Adipocyte (in vitro differentiated cells): ENCODE data around the gene RANBP17.
"Not testable (repeated sequence)": the region's sequence is repeated elsewhere in the genome, so short reads cannot be mapped to it uniquely, and the experiment has no call there.

Source experiments
- DNase-seq: peaks from one replicate; pipeline ENCODE4 v3.0.0-alpha.2; 2015; ENCODE audit warnings: low read depth
- H3K27me3 ChIP-seq: replicated peaks from 2 replicates; pipeline ENCODE4 v1.7.0; 2013; ENCODE audit warnings: mild to moderate bottlenecking, low read length, moderate library complexity; ENCODE audit not compliant: control insufficient read depth, insufficient read depth
- H3K36me3 ChIP-seq: 2 replicates; pipeline ENCODE4 v1.7.0; 2013; ENCODE audit warnings: low read length, mild to moderate bottlenecking, moderate library complexity; ENCODE audit not compliant: control insufficient read depth, insufficient read depth, severe bottlenecking
- H3K4me1 ChIP-seq: 2 replicates; pipeline ENCODE4 v1.7.0; 2013; ENCODE audit warnings: mild to moderate bottlenecking, low read length, moderate library complexity; ENCODE audit not compliant: control insufficient read depth, insufficient read depth
- H3K4me3 ChIP-seq: 2 replicates; pipeline ENCODE4 v1.7.0; 2013; ENCODE audit warnings: mild to moderate bottlenecking, low read length, moderate library complexity
- H3K9ac ChIP-seq: 2 replicates; pipeline ENCODE4 v1.7.0; 2013; ENCODE audit warnings: mild to moderate bottlenecking, low read length, moderate library complexity
- H3K9me3 ChIP-seq: 2 replicates; pipeline ENCODE4 v1.7.0; 2013; ENCODE audit warnings: mild to moderate bottlenecking, low read length, moderate library complexity; ENCODE audit not compliant: control insufficient read depth

RANBP17 gene

GRCh38 chr5:170941788-170942187, 80.0 kb downstream of the RANBP17 start:
- H3K9ac ChIP-seq: no peak overlapping the region
- H3K9me3 ChIP-seq: peaks cover 9% of the 10 kb centered on the region
- no peak overlapping the region for H3K4me3 ChIP-seq
- H3K27me3 ChIP-seq: no peaks in the 10 kb centered on the region
- no peaks in the 10 kb centered on the region for H3K4me1 ChIP-seq
- H3K36me3 ChIP-seq: no peaks in the 10 kb centered on the region
- DNase-seq: no peak

GRCh38 chr5:170945275-170945674, 83.5 kb downstream of the RANBP17 start:
- Histone ChIP-seq H3K9me3 (peaks cover under 1% of the 10 kb centered on the region), H3K36me3 (no peaks in the 10 kb centered on the region), H3K9ac (no peak overlapping the region), H3K27me3 (no peaks in the 10 kb centered on the region), H3K4me1 (no peaks in the 10 kb centered on the region), H3K4me3 (no peak overlapping the region)
- no peak for DNase-seq

DNA sequence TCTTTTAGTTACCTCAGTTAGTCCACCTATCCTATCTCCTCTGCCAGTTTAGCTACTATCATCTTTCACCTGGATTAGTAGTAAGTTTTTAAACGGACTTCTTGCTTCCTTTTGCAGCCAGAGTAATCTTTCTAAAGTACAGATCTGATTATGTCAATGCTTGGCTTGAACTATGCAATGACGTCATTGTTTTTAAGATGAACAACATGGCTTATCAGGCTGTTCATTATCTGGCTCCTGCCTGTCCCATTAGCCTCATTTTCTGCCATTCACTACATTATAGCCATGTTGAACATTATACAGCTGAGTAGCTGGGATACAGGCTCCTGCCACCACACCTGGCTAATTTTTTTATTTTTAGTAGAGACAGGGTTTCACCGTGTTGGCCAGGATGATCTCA, 98.7 kb downstream of the RANBP17 start:
- H3K36me3 ChIP-seq: no peaks in the 10 kb centered on the region
- no peak overlapping the region for H3K9ac ChIP-seq
- H3K27me3 ChIP-seq: no peaks in the 10 kb centered on the region
- no peak overlapping the region for H3K4me3 ChIP-seq
- H3K9me3 ChIP-seq: no peaks in the 10 kb centered on the region
- DNase-seq: no peak
- peaks cover 4% of the 10 kb centered on the region for H3K4me1 ChIP-seq

GRCh38 chr5:170963521-170963920, 101.7 kb downstream of the RANBP17 start:
- H3K9ac ChIP-seq: no peak overlapping the region
- no peak overlapping the region for H3K4me3 ChIP-seq
- no peaks in the 10 kb centered on the region for H3K9me3 ChIP-seq
- no peaks in the 10 kb centered on the region for H3K36me3 ChIP-seq
- peaks cover 4% of the 10 kb centered on the region for H3K4me1 ChIP-seq
- no peak for DNase-seq
- no peaks in the 10 kb centered on the region for H3K27me3 ChIP-seq

DNA sequence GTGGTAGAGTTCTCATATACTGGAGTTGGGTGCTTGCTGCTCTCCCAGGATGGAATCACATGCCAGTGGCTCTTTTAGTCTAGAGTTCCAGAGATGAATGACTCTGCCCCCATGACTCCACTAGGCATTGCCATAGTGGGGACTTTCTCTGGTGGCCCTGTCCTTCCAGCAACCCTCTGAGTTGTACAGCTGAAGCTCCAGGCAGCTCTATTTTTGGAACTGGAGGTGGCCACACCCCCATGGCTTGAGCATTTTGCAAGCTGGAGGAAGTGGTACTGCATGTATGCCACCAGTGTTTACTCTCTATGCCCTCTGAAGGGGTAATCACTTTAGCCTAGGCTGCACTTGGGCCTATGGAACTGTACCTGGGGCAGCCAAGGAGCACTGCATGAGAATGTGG, 112.6 kb downstream of the RANBP17 start:
- Histone ChIP-seq H3K36me3 (no peaks in the 10 kb centered on the region), H3K27me3 (no peaks in the 10 kb centered on the region), H3K4me3 (no peak overlapping the region), H3K9me3 (no peaks in the 10 kb centered on the region), H3K9ac (no peak overlapping the region), H3K4me1 (no peaks in the 10 kb centered on the region)
- DNase-seq: no peak

- H3K27me3 ChIP-seq, H3K36me3 ChIP-seq, H3K9me3 ChIP-seq, H3K4me1 ChIP-seq, H3K4me3 ChIP-seq, DNase-seq, H3K9ac ChIP-seq: not testable (repeated sequence)
These were observed 118.4 kb downstream of the RANBP17 start for GRCh38 chr5:170980261-170980660.

DNA sequence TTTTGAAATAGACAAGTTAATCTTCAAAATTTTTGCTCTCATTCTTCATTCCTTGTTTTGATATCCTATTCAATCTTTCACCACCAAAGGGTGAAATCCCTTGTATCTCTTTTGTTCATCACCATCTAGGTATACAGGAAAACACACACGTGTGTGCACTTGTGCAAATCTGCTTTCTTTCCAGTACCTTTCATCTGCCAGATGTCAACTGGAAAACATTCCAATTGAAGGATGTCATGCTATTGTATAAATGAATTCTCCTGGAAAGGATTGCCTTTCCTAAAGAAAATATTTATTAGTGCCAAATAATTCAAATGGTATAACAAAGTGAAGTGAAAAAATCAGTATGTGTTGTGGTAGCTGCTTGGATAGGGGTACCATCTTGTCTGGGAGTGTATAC, 123.7 kb downstream of the RANBP17 start:
- Histone ChIP-seq H3K27me3 (no peaks in the 10 kb centered on the region), H3K4me1 (no peaks in the 10 kb centered on the region), H3K4me3 (no peak overlapping the region), H3K36me3 (no peaks in the 10 kb centered on the region), H3K9me3 (no peaks in the 10 kb centered on the region), H3K9ac (no peak overlapping the region)
- DNase-seq: peak; percentile 12

GRCh38 chr5:170986598-170986997, 124.8 kb downstream of the RANBP17 start:
- peak; percentile 43 for DNase-seq
- Histone ChIP-seq H3K36me3 (no peaks in the 10 kb centered on the region), H3K9ac (no peak overlapping the region), H3K4me3 (no peak overlapping the region), H3K9me3 (no peaks in the 10 kb centered on the region), H3K27me3 (no peaks in the 10 kb centered on the region), H3K4me1 (no peaks in the 10 kb centered on the region)

DNA sequence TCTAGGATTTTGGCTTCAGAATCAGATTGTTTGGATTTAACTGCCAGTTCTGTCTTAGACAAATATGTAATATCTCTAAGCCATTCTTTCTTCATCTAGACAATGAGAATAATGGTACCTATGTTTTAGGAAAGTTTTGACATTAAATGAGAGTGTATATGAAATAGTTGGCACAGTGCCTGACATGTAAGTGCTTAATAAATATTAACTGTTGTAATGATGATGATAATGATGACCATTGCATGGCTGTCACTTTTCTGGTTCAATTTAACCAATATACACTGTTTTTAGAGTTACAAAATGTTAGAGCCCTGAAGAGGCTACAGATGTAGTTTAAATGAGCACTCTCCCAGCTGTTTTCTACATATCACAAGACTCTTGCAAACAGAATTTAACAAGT, 131.7 kb downstream of the RANBP17 start:
- H3K9me3 ChIP-seq: no peaks in the 10 kb centered on the region
- H3K9ac ChIP-seq: no peak overlapping the region
- H3K27me3 ChIP-seq: no peaks in the 10 kb centered on the region
- no peaks in the 10 kb centered on the region for H3K36me3 ChIP-seq
- DNase-seq: no peak
- H3K4me3 ChIP-seq: no peak overlapping the region
- H3K4me1 ChIP-seq: no peaks in the 10 kb centered on the region

- Histone ChIP-seq H3K9me3 (no peaks in the 10 kb centered on the region), H3K4me1 (no peaks in the 10 kb centered on the region), H3K9ac (no peak overlapping the region), H3K4me3 (no peak overlapping the region), H3K27me3 (no peaks in the 10 kb centered on the region), H3K36me3 (no peaks in the 10 kb centered on the region)
- no peak for DNase-seq
These were observed 148.3 kb downstream of the RANBP17 start for GRCh38 chr5:171010086-171010485.

- DNase-seq: no peak
- no peak overlapping the region for H3K4me3 ChIP-seq
- no peaks in the 10 kb centered on the region for H3K4me1 ChIP-seq
- H3K27me3 ChIP-seq: no peaks in the 10 kb centered on the region
- H3K36me3 ChIP-seq: no peaks in the 10 kb centered on the region
- no peaks in the 10 kb centered on the region for H3K9me3 ChIP-seq
- H3K9ac ChIP-seq: no peak overlapping the region
These were observed 149.0 kb downstream of the RANBP17 start for GRCh38 chr5:171010816-171011215.

- H3K9me3 ChIP-seq: peaks cover 31% of the 10 kb centered on the region
- no peaks in the 10 kb centered on the region for H3K27me3 ChIP-seq
- H3K4me1 ChIP-seq: no peaks in the 10 kb centered on the region
- no peak overlapping the region for H3K4me3 ChIP-seq
- no peak overlapping the region for H3K9ac ChIP-seq
- no peak for DNase-seq
- no peaks in the 10 kb centered on the region for H3K36me3 ChIP-seq
These were observed 161.7 kb downstream of the RANBP17 start for GRCh38 chr5:171023508-171023907.
